MCF 10A (cell line): ENCODE results near the gene SNX11. TPM values are rescaled to one million over a fixed set of nuclear protein-coding genes. Genes with fewer than 3 reads are reported as not detected.

ENCODE experiments used
- BruUV-seq: library from RNA; stranded (reverse); fragments of 400-500 nt; replicated peaks from 2 replicates; lab custom pipeline; 2021; lab: Mats Ljungman, UMichigan
- CTCF ChIA-PET: fragments of 300-600 bp; sonication (Branson Sonifier 250); formaldehyde crosslinking; extraction: SDS; loops from one replicate; lab custom pipeline; 2021; ENCODE audit warnings: antibody characterized with exemption, inconsistent platforms; lab: Yijun Ruan, JAX
- POLR2A ChIA-PET: fragments of 300-600, 350-650 bp; sonication (Branson Sonifier 250); formaldehyde crosslinking; extraction: SDS; loops from one replicate; lab custom pipeline; 2020; ENCODE audit warnings: antibody characterized with exemption, inconsistent platforms; lab: Yijun Ruan, JAX
- DNase-seq: peaks from one replicate; pipeline ENCODE4 v3.0.0-alpha.2; 2018; ENCODE audit not compliant: unreplicated experiment
- H3K27ac Mint-ChIP-seq: one replicate; pipeline ENCODE4 v1.8.0; 2022; ENCODE audit warnings: mild to moderate bottlenecking, low read depth, mixed read lengths; ENCODE audit not compliant: unreplicated experiment
- H3K27me3 Mint-ChIP-seq: one replicate; pipeline ENCODE4 v1.8.0; 2022; ENCODE audit warnings: mixed read lengths; ENCODE audit not compliant: insufficient read depth, unreplicated experiment
- H3K36me3 Mint-ChIP-seq: one replicate; pipeline ENCODE4 v1.8.0; 2022; ENCODE audit warnings: mild to moderate bottlenecking, moderate library complexity, mixed read lengths; ENCODE audit not compliant: insufficient read depth, unreplicated experiment
- H3K4me1 Mint-ChIP-seq: one replicate; pipeline ENCODE4 v1.8.0; 2022; ENCODE audit warnings: mixed read lengths; ENCODE audit not compliant: insufficient read depth, unreplicated experiment
- H3K4me3 Mint-ChIP-seq: one replicate; pipeline ENCODE4 v1.8.0; 2022; ENCODE audit warnings: mild to moderate bottlenecking, moderate library complexity, mixed read lengths; ENCODE audit not compliant: unreplicated experiment
- H3K9me3 Mint-ChIP-seq: one replicate; pipeline ENCODE4 v1.8.0; 2022; ENCODE audit warnings: mixed read lengths; ENCODE audit not compliant: unreplicated experiment
- CTCF ChIP-seq: fragments of 200-600 bp; IDR thresholded peaks from one replicate; pipeline ENCODE4 v1.8.0; 2022; ENCODE audit warnings: antibody characterized with exemption, mild to moderate bottlenecking; ENCODE audit not compliant: unreplicated experiment
- intact Hi-C: fragments of 100-400 bp; cut with micrococcal nuclease; formaldehyde crosslinking; loops from 2 replicates; pipeline ENCODE4 v1.14.1; 2022
- total RNA-seq: library from RNA; stranded (reverse); gene quantifications from 2 replicates; pipeline ENCODE4 v1.2.3, GENCODE V29; 2022

The SNX11 gene
- total RNA-seq, 1 experiment from 2014 or later: 24.2 TPM

GRCh38 chr17:48093341-48094045 lies 14.1 kb upstream of the SNX11 start:
- peak overlapping the region; percentile 61 for H3K27ac Mint-ChIP-seq
- ChIA-PET POLR2A (interaction anchor here (0.8 to 1.2 kb wide), 3 partner anchors 14 to 20 kb away, joined by 3 to 4 read pairs (median 3); no protein-coding TSS in a partner anchor), CTCF (interaction anchor here (0.6 to 1.5 kb wide), 5 partner anchors 13 to 285 kb away, joined by 3 to 20 read pairs (median 4); no protein-coding TSS in a partner anchor)
- DNase-seq: no peak
- peaks cover 25% of the 10 kb centered on the region for H3K36me3 Mint-ChIP-seq
- BruUV-seq: no TSS peak
- TF ChIP-seq CTCF: no peak
- H3K9me3 Mint-ChIP-seq: no peaks in the 10 kb centered on the region
- intact Hi-C loops: no loop called here
- H3K4me1 Mint-ChIP-seq: peaks cover 4% of the 10 kb centered on the region
- H3K4me3 Mint-ChIP-seq: no peak overlapping the region
- no peaks in the 10 kb centered on the region for H3K27me3 Mint-ChIP-seq

GRCh38 chr17:48095611-48096010 lies 12.0 kb upstream of the SNX11 start:
- H3K4me3 Mint-ChIP-seq: no peak overlapping the region
- CTCF ChIA-PET: interaction anchor here (0.6 to 5.0 kb wide), 3 partner anchors 9 to 124 kb away, joined by 4 to 60 read pairs (median 20); no protein-coding TSS in a partner anchor
- DNase-seq: no peak
- H3K27me3 Mint-ChIP-seq: no peaks in the 10 kb centered on the region
- TF ChIP-seq CTCF: no peak
- no peak overlapping the region for H3K27ac Mint-ChIP-seq
- BruUV-seq: no TSS peak
- intact Hi-C loops: no loop called here
- peaks cover 21% of the 10 kb centered on the region for H3K36me3 Mint-ChIP-seq
- no peaks in the 10 kb centered on the region for H3K9me3 Mint-ChIP-seq
- POLR2A ChIA-PET: interaction anchor here (0.7 to 6.4 kb wide), 2 partner anchors 12 to 15 kb away, joined by 3 to 46 read pairs; partner anchors contain the start of gene SNX11
- peaks cover 12% of the 10 kb centered on the region for H3K4me1 Mint-ChIP-seq

- intact Hi-C loops: loop anchor here (2.0 kb wide), 1 partner anchor 45 kb away; no protein-coding TSS in a partner anchor
- TF ChIP-seq CTCF: no peak
- DNase-seq: no peak
- peak overlapping the region; percentile 92 for H3K4me3 Mint-ChIP-seq
- peaks cover 10% of the 10 kb centered on the region for H3K4me1 Mint-ChIP-seq
- H3K9me3 Mint-ChIP-seq: no peaks in the 10 kb centered on the region
- CTCF ChIA-PET: interaction anchor here (0.5 to 2.7 kb wide), 4 partner anchors 8 to 121 kb away, joined by 3 to 12 read pairs (median 4); no protein-coding TSS in a partner anchor
- H3K27me3 Mint-ChIP-seq: no peaks in the 10 kb centered on the region
- peak overlapping the region; percentile 20 for H3K27ac Mint-ChIP-seq
- POLR2A ChIA-PET: interaction anchor here (0.6 to 7.2 kb wide), 21 partner anchors 7 to 1015 kb away, joined by 3 to 73 read pairs (median 5); partner anchors contain the start of genes NFE2L1, PNPO and SNX11
- no TSS peak for BruUV-seq
- no peaks in the 10 kb centered on the region for H3K36me3 Mint-ChIP-seq
Measured at GRCh38 chr17:48100160-48100559, 7.4 kb upstream of the SNX11 start.

- Mint-ChIP-seq H3K36me3 (no peaks in the 10 kb centered on the region), H3K27me3 (no peaks in the 10 kb centered on the region), H3K9me3 (no peaks in the 10 kb centered on the region), H3K4me3 (peak overlapping the region; percentile 92), H3K27ac (peak overlapping the region; percentile 20), H3K4me1 (peaks cover 10% of the 10 kb centered on the region)
- POLR2A ChIA-PET: interaction anchor here (0.5 to 7.2 kb wide), 21 partner anchors 7 to 1015 kb away, joined by 3 to 73 read pairs (median 5); partner anchors contain the start of genes NFE2L1, PNPO and SNX11
- intact Hi-C loops: loop anchor here (2.0 kb wide), 1 partner anchor 46 kb away; no protein-coding TSS in a partner anchor
- CTCF ChIA-PET: interaction anchor here (0.5 to 2.7 kb wide), 5 partner anchors 14 to 792 kb away, joined by 3 to 12 read pairs (median 4); partner anchors contain the start of gene ATP5MC1
- no TSS peak for BruUV-seq
- peak; percentile 77 for DNase-seq
- TF ChIP-seq CTCF: no peak
Measured at GRCh38 chr17:48100591-48101011, 7.0 kb upstream of the SNX11 start.
